EL (cell line): ENCODE data around the gene KCND3.

ENCODE experiments used
- DNase-seq: peaks from one replicate; pipeline ENCODE4 v3.0.0-alpha.2; 2016

KCND3 gene

GRCh38 chr1:111988377-111988742 is 1.1 kb downstream of the KCND3 start:
- no peak for DNase-seq

GRCh38 chr1:111987502-111987901 is 2.0 kb downstream of the KCND3 start:
- no peak for DNase-seq

DNA sequence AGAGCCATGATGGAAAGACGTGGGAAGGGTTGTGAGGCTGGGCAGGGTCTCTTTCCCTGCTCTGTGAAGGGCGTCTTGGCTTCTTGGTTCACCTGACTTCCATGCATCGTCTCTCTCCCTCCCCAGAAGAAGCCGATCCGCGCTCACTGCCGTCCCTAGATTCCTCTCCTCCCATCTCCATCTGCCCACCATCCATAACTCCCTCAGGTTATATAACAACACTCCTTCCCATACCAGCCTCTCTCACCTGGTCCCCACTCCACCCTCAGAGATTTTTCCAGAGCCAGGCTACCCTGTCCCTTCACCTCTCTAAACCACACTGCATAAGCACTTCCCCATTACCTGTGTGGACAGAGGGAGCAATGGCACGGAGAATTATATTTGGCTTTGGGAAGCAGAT is 6.0 kb downstream of the KCND3 start:
- no peak for DNase-seq

GRCh38 chr1:111982428-111982827 is 7.0 kb downstream of the KCND3 start:
- no peak for DNase-seq

GRCh38 chr1:111981871-111982270 is 7.6 kb downstream of the KCND3 start:
- no peak for DNase-seq

DNA sequence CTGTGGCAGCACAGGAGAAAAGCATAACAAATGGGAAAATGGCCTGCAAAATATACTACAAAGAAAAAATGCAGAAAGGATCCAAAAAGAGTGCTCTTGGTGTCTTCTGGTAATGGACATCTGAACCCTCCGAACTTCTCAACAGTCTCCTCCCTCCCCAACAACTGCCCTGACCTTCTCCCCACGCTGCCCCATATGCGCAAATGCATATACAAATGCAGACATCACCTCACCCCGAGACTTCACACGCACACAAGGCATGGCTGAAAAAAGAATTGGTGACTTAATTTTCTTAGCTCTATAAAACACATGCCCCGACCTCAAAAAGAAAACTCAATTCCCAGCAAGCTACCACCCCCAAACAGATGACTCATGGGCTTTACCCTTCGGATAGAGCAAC is 8.4 kb downstream of the KCND3 start:
- no peak for DNase-seq

- DNase-seq: no peak
Observed at GRCh38 chr1:111980686-111981085, 8.8 kb downstream of the KCND3 start.

- no peak for DNase-seq
Observed at GRCh38 chr1:111978695-111979094, 10.8 kb downstream of the KCND3 start.

DNA sequence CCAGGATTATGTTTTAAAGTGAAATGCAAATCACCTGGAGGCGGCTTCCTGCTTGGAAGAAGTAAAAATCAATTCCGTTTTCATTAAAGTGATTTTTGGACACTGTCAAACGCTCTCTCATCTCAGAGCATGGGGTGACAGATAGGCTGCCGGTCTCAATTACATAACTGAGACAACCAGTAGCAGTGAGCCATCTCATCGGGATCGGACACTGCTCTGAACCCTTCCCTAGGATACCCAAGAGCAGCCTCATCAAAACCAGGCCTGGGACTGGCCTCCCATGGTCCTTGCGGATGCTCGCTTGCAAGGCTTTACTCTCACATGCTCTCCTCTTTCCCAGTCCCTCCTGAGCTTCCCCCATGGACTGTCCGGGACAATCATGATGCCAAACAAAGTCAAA is 12.1 kb downstream of the KCND3 start:
- no peak for DNase-seq

DNA sequence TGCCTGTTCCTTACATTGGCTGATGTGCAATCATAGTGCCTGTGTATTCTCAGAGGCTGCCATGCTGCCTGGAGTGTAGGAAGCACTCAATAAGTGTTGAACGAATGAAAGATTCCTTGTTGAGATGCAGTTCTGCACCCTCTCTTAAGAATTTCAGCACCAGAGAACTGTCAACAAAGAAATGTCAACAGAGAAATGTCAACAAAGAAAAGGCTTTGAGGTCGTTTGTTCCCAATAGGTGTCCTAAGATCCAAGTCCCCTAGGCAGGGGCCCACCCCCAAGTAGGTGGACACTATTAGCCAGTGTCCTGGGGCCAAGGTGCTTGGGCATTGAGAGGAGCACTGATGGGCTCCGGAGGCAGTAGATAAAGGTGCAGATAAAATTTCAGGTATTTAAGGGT is 12.6 kb downstream of the KCND3 start:
- DNase-seq: no peak

DNA sequence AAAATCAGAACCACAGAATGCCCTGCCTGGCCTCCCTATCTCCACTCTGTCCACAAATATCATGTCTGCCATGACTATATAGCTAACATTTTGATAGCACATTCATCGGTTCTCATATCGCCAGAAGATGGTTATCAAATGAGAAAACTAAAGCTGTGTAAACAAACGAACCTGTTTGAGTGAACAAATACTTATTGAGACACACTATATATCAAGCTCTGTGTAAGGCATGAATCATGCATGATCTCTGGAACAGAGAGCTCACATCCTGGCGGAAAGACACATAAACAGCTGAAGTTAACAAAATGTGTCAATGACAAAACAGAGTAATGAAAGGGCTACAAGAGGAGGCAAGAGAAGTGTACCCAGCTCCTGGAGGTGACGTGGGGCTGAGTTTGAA is 13.1 kb downstream of the KCND3 start:
- DNase-seq: no peak

DNA sequence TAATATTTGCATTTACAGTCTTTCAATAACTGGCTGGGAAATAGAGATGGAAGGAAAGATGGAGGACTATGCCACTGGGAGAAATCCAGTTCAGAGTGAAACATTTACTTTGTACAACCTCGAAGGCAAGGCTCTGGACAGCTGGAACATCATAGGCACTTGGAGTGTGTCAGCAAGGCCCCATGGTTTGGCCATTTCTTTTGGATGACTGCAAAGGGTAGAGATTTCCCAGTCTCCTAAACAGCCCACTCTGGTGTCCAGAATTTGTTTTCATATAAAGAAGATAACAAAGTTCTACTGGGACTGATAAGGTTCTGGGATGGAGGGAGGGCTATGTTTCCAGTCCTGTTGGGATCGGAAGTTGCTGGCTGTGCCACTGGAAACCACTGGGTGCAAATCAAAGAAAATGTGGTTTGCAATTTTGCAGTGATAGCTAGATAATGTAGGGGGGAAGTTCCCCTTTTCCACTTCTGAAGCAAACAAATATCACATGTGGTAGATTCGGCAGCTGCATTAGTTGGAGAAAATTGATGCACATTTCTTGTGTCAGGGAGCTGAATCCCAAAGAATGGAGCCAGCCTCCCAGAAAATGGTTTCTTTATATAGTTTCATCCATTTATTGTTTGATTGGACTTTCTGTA is 16.2 kb downstream of the KCND3 start:
- no peak for DNase-seq

- DNase-seq: no peak
Observed at GRCh38 chr1:111971396-111971795, 18.1 kb downstream of the KCND3 start.

DNA sequence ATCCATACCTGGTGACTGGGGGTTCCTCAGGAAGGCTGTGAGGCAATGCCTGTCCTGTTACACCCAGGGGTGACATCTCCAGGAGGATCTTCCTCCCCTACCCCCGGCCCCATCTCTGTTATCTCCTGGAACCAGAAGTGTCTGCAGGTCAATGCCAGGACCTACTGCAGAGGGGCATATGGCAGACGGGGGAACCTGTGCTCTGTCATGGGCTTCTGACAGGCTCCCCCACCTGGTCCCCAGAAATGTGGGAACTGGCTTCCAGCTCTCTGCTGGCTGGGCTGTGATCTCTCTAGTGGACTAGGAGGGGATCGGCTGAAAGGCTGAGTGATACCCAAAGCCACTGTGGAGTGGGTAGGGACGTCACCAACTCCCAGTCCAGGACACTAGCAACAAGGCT is 21.0 kb downstream of the KCND3 start:
- DNase-seq: no peak

DNA sequence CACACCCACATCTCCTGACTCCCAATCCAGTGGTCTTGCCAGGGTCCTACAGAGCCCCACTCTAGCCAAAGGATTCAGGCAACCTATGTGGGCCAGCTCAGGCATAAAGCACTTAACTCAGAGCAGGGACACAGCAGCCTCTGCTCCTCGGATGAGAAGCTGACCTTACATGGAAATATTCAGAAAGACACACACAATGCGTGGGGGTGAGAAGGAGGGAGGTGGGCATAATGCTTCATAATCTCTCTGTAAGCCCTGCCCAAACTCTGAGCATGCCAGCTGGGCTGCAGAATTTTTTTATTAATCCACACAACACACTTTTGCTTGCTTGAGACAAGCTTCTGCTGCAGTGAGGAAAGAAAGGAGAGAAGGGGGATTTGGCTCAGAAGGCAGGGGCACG is 21.6 kb downstream of the KCND3 start:
- no peak for DNase-seq

DNA sequence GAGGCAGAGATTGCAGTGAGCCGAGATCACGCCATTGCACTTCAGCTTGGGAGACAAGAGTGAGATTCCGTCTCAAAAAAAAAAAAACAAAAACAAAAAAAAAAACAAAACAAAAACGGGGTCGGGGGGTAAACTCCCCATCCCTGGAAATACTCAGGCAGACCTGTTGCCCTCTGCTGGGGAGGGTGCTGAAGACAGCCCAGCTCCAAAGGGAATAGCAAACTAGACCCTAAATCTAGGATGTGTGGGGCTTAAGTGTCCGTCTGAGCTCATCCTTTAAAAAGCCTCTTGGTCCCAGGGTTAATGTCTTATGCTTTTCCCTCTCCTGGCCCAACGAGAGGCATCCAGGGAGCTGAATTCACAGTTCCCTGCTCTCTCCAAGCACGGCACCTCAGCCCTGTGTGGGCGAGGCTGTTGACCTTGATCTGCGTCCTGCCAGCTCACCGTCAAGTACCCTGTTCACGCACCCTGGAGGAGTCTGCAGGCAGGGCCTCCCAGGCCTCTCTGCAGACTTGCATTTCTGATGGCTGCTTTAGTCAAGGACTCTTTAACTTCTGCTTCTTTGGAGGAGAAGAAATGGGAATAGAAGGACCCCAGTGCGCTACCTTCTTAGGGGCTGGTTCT is 22.3 kb downstream of the KCND3 start:
- DNase-seq: no peak

DNA sequence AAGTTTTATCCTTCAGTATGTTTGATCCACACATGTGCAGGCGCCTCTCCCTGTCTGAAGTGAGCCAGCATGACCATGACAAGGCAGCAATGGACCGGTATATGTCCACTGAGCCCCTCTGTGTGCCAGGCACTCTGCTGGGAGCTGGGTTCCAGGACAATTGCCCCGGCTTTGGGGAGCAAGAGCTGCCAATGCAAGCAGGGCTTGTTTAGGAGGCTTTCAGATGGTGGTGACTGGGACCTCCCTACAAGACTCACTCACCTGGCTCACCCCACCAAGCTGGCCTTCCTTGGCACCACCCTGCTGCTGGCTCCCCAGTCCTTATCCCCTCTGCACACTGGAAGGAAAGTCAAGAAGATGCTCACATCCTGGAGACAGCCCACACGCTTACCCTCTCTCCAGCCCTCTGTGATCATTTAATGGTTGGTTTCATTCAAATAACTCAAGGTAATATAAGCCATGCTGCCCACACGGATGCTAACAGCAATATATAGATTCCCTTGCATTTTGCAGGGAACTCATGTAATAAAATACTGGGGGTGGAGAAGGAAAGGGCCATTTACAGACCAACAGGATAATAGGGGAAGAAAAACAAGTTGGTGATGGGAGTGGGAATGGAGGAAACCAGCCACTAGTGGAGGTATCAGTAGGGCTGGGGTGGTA is 23.6 kb downstream of the KCND3 start:
- DNase-seq: no peak

DNA sequence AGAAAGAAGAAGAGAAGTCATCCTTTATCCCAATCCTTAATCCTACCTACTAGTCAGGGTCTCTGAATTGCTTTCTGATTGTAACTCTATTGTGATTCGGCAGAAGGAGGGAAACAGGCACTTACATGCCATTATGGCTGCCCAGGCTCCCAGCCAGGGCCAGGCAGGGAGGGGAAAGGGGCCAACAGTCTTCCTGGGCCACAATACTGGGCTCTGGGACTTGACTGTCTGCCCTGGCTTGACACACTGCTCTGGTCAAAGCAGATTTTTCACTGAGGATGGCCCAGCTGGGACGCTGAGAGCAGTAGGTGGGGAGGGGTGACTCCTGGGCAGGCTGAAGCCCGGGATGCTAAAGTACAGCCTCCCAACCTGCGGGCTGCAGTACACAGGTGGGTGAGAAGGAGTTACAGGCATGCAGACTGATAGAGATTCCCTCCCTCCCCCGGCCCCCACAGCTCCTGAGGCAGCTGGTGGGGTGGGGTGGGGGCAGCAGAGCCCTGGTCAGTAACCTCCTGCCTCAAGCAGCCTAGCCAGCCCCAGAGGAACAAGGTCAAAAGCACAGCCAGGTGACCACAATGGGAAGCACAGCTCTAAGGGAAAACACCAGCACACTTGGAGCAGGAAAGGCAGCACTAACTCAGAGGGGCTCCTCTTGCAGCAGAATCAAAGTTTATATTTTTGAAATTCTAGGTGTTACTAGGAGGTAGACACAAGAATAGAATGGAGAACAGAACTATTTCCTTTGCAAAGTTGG is 25.3 kb downstream of the KCND3 start:
- DNase-seq: no peak

- DNase-seq: no peak
Observed at GRCh38 chr1:111961773-111962565, 27.5 kb downstream of the KCND3 start.

GRCh38 chr1:111961016-111961415 is 28.5 kb downstream of the KCND3 start:
- no peak for DNase-seq

DNA sequence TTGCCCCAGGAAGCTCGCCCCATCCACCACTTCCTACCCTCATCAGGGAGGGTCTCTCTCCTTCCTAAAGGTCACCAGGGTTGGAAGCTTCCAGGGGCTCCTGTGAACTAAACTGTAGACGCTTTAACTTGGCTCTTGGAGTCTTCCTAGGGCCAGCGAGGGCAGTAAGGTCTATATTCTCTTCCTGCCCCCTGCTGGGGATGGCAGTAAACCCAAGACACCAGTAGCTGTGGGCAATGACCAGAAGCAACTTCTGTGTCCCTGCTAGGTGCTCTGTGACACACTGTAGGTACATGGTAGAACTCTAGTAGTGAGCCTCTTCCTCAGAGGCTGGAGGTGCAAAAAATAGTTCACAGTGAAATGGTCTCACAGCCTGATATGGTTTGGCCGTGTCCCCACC is 30.0 kb downstream of the KCND3 start:
- DNase-seq: no peak

DNA sequence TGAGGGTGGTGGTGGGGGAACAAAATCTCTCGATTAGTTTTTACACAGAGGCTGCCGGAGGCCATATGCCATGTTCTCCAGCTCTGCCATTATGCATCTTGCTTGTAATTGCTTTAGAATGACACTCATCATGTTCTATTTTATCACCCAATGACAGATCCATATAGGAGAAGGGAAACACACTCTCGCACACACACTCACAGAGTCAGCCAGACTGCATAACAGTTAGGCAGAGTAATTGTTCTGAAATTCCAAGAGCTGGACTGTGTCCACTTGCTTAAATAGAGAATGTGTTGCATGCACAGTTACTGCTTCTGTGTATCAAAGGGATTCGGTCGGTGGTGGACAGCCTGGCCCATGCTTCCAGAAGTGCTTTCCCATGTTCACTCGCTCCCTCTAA is 30.6 kb downstream of the KCND3 start:
- no peak for DNase-seq

DNA sequence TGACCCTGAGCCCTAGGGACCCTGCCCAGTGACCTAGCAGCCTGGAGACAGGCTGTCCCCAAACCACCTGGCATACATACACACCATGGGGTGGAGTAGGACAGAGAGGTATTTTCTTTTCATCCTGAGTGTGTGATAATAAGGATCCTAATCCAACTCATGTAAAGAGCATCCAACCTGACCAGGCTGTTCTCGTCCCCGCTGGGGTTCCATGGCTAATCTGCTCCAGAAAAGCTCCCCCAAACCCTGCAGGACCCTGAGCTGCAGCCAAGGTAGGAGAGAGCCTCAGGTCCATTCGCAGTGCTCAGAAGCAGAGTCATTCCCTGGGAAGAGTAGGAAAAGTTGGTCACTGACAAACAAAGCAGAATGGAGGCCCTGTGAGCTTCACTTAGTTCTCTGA is 31.4 kb downstream of the KCND3 start:
- no peak for DNase-seq
